PC-9 (cell line): ENCODE data around the gene GPC5. TPM values are rescaled to one million over a fixed set of nuclear protein-coding genes. Genes with fewer than 3 reads are reported as not detected.

Experiments
- BruUV-seq: library from RNA; stranded (reverse); fragments of 400-500 nt; replicated peaks from 2 replicates; lab custom pipeline; 2021; lab: Mats Ljungman, UMichigan
- CTCF ChIA-PET: fragments of 300-600 bp; sonication (Branson Sonifier 250); formaldehyde crosslinking; loops from one replicate; lab custom pipeline; 2022; ENCODE audit warnings: antibody characterized with exemption; lab: Charles Lee
- POLR2A ChIA-PET: fragments of 300-600 bp; sonication (Branson Sonifier 250); formaldehyde crosslinking; loops from one replicate; lab custom pipeline; 2022; ENCODE audit warnings: antibody characterized with exemption; ENCODE audit not compliant: unreplicated experiment; lab: Charles Lee
- DNase-seq, 2 experiments: peaks; one replicate each; pipeline versions ENCODE4 v3.0.0 to v3.0.0-alpha.2; 2015 to 2022; ENCODE audit warnings: mixed read lengths in 1 of 2
- H2AFZ ChIP-seq: fragments of 200-600 bp; sonication (generic); 2 replicates; pipeline ENCODE4 v1.8.1; 2017; ENCODE audit warnings: antibody characterized with exemption
- H3F3A ChIP-seq: fragments of 200-600 bp; sonication (generic); 2 replicates; pipeline ENCODE4 v1.8.1; 2017; ENCODE audit warnings: antibody characterized with exemption, mild to moderate bottlenecking, low read depth; ENCODE audit not compliant: insufficient read depth
- H3K27ac ChIP-seq: fragments of 200-600 bp; sonication (generic); 2 replicates; pipeline ENCODE4 v1.6.1; 2016; ENCODE audit warnings: mixed run types
- H3K27me3 ChIP-seq: fragments of 200-600 bp; sonication (generic); 2 replicates; pipeline ENCODE4 v1.6.1; 2016; ENCODE audit warnings: low read depth, mixed run types; ENCODE audit not compliant: insufficient read depth
- H3K36me3 ChIP-seq: fragments of 200-600 bp; sonication (generic); 2 replicates; pipeline ENCODE4 v1.6.1; 2016; ENCODE audit warnings: low read depth, mixed run types
- H3K4me1 ChIP-seq: fragments of 200-600 bp; sonication (generic); replicated peaks from 2 replicates; pipeline ENCODE4 v1.6.1; 2016; ENCODE audit warnings: mixed run types; ENCODE audit not compliant: insufficient read depth
- H3K4me2 ChIP-seq: fragments of 200-600 bp; sonication (generic); 2 replicates; pipeline ENCODE4 v1.6.1; 2017; ENCODE audit warnings: mixed run types
- H3K4me3 ChIP-seq: fragments of 200-600 bp; sonication (generic); 2 replicates; pipeline ENCODE4 v1.6.1; 2016; ENCODE audit warnings: mixed run types
- H3K79me2 ChIP-seq: fragments of 200-600 bp; sonication (generic); 2 replicates; pipeline ENCODE4 v1.6.1; 2017; ENCODE audit warnings: low read depth, mixed run types
- H3K9me2 ChIP-seq: fragments of 200-600 bp; sonication (generic); 2 replicates; pipeline ENCODE4 v1.8.1; 2017; ENCODE audit warnings: mild to moderate bottlenecking; ENCODE audit not compliant: insufficient read depth
- H3K9me3 ChIP-seq: fragments of 200-600 bp; sonication (generic); 2 replicates; pipeline ENCODE4 v1.8.1; 2016; ENCODE audit warnings: low read depth; ENCODE audit not compliant: insufficient read depth
- H4K20me1 ChIP-seq: fragments of 200-600 bp; sonication (generic); 2 replicates; pipeline ENCODE4 v1.8.1; 2017; ENCODE audit not compliant: insufficient read depth
- CTCF ChIP-seq: fragments of 200-600 bp; sonication (generic); conservative IDR thresholded peaks from 2 replicates; pipeline ENCODE4 v1.6.1; 2017; ENCODE audit warnings: mixed run types, antibody characterized with exemption, mild to moderate bottlenecking, moderate library complexity
- EZH2 ChIP-seq: fragments of 200-600 bp; sonication (generic); IDR thresholded peaks from 2 replicates; pipeline ENCODE4 v1.8.0; 2017; ENCODE audit warnings: antibody characterized with exemption, low read depth
- intact Hi-C: fragments of 100-400 bp; cut with micrococcal nuclease; formaldehyde crosslinking; loops from one replicate; pipeline ENCODE4 v1.10.0; 2022; ENCODE audit not compliant: unreplicated experiment
- total RNA-seq: library from RNA; stranded (reverse); gene quantifications from 2 replicates; pipeline ENCODE4 v1.2.3, GENCODE V29; 2021

GPC5 gene
- total RNA-seq, 1 experiment from 2014 or later = not detected

GRCh38 chr13:92829930-92830329 is 1431.5 kb downstream of the GPC5 start:
- no peaks in the 10 kb centered on the region for H3K9me3 ChIP-seq
- no peaks in the 10 kb centered on the region for H3K36me3 ChIP-seq
- no peak for DNase-seq
- H3K27me3 ChIP-seq = no peaks in the 10 kb centered on the region
- intact Hi-C loops = no loop called here
- TF ChIP-seq CTCF (no peak), EZH2 (no peak)
- no peak overlapping the region for H3K4me3 ChIP-seq
- no peaks in the 10 kb centered on the region for H4K20me1 ChIP-seq
- H3K9me2 ChIP-seq = no peaks in the 10 kb centered on the region; the same call in 1 of the 2 replicates
- no TSS peak for BruUV-seq
- ChIA-PET CTCF (no interaction called here), POLR2A (no interaction called here)
- H2AFZ ChIP-seq = no peak overlapping the region
- no peak overlapping the region for H3K27ac ChIP-seq
- no peaks in the 10 kb centered on the region for H3F3A ChIP-seq
- no peaks in the 10 kb centered on the region for H3K79me2 ChIP-seq
- no peaks in the 10 kb centered on the region for H3K4me1 ChIP-seq
- H3K4me2 ChIP-seq = no peak overlapping the region

- no peak overlapping the region for H3K27ac ChIP-seq
- no peak overlapping the region for H3K4me2 ChIP-seq
- TF ChIP-seq EZH2 = no peak
- TF ChIP-seq CTCF = no peak
- intact Hi-C loops = no loop called here
- H3K27me3 ChIP-seq = no peaks in the 10 kb centered on the region
- H3K36me3 ChIP-seq = no peaks in the 10 kb centered on the region
- H3K79me2 ChIP-seq = no peaks in the 10 kb centered on the region
- no peaks in the 10 kb centered on the region for H3K9me3 ChIP-seq
- no peak for DNase-seq
- H4K20me1 ChIP-seq = no peaks in the 10 kb centered on the region
- BruUV-seq = no TSS peak
- no peak overlapping the region for H2AFZ ChIP-seq
- POLR2A ChIA-PET = no interaction called here
- CTCF ChIA-PET = no interaction called here
- H3F3A ChIP-seq = no peaks in the 10 kb centered on the region
- no peaks in the 10 kb centered on the region for H3K4me1 ChIP-seq
- H3K4me3 ChIP-seq = no peak overlapping the region
- no peaks in the 10 kb centered on the region; the same call in 1 of the 2 replicates for H3K9me2 ChIP-seq
These were observed 1432.4 kb downstream of the GPC5 start for GRCh38 chr13:92830821-92831220.

GRCh38 chr13:92833071-92833470 is 1434.7 kb downstream of the GPC5 start:
- Histone ChIP-seq H2AFZ (no peak overlapping the region), H3F3A (no peaks in the 10 kb centered on the region), H3K9me3 (no peaks in the 10 kb centered on the region), H3K79me2 (no peaks in the 10 kb centered on the region), H3K4me3 (no peak overlapping the region), H3K9me2 (no peaks in the 10 kb centered on the region), H3K27me3 (no peaks in the 10 kb centered on the region), H3K27ac (no peak overlapping the region), H4K20me1 (no peaks in the 10 kb centered on the region), H3K4me1 (no peaks in the 10 kb centered on the region), H3K36me3 (no peaks in the 10 kb centered on the region), H3K4me2 (no peak overlapping the region)
- ChIA-PET CTCF (no interaction called here), POLR2A (no interaction called here)
- no peak for TF ChIP-seq CTCF
- TF ChIP-seq EZH2 = no peak
- DNase-seq = no peak
- no TSS peak for BruUV-seq
- intact Hi-C loops = no loop called here
